ENCODE data around the gene CMIP. TPM values are rescaled to one million over a fixed set of nuclear protein-coding genes. Genes with fewer than 3 reads are reported as not detected.

The CMIP gene
- total RNA-seq, 4 donors from 2014 or later, result 15.5 to 65.9 (median 20.2) TPM

DNA sequence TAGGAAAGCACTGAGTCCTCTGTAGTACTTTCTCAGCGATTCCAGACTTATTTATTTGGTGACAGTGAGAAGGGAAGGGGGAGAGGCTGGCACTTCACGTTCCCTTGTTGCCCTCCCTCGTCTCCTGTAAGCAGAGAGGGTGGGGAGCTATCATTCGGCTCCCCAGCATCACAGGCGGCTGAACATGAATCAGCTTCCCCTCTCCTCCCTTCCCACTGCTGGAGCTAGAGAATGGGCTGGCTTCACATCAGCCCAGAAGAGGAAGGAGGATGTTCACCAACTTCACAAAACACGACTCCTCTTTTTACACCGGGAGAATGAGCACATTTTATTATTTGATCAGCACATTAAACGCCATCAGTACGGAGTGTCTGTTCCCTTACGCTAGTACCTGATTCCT is 6.7 kb upstream of the CMIP start:
- Histone ChIP-seq H3K27me3 (no peaks in the 10 kb centered on the region), H3K4me3 (replicated peaks in 1 of 3) (no peak overlapping the region), H3K36me3 (no peaks in the 10 kb centered on the region), H3K27ac (no peak overlapping the region), H3K4me1 (peaks cover 7 to 10% of the 10 kb centered on the region in 2 donors), H3K9me3 (no peaks in the 10 kb centered on the region)
- TF ChIP-seq POLR2A (IDR thresholded peaks at IDR 0.05), result no peak
- TF ChIP-seq, protein P1, sequence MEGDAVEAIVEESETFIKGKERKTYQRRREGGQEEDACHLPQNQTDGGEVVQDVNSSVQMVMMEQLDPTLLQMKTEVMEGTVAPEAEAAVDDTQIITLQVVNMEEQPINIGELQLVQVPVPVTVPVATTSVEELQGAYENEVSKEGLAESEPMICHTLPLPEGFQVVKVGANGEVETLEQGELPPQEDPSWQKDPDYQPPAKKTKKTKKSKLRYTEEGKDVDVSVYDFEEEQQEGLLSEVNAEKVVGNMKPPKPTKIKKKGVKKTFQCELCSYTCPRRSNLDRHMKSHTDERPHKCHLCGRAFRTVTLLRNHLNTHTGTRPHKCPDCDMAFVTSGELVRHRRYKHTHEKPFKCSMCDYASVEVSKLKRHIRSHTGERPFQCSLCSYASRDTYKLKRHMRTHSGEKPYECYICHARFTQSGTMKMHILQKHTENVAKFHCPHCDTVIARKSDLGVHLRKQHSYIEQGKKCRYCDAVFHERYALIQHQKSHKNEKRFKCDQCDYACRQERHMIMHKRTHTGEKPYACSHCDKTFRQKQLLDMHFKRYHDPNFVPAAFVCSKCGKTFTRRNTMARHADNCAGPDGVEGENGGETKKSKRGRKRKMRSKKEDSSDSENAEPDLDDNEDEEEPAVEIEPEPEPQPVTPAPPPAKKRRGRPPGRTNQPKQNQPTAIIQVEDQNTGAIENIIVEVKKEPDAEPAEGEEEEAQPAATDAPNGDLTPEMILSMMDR (IDR thresholded peaks at IDR 0.05), result no peak
- 59 to 63% methylated on average over 10 of the region's 10 CpGs for WGBS, 2 donors
- no peak for DNase-seq
- intact Hi-C loops (cut with DNase I), result no loop called here

DNA sequence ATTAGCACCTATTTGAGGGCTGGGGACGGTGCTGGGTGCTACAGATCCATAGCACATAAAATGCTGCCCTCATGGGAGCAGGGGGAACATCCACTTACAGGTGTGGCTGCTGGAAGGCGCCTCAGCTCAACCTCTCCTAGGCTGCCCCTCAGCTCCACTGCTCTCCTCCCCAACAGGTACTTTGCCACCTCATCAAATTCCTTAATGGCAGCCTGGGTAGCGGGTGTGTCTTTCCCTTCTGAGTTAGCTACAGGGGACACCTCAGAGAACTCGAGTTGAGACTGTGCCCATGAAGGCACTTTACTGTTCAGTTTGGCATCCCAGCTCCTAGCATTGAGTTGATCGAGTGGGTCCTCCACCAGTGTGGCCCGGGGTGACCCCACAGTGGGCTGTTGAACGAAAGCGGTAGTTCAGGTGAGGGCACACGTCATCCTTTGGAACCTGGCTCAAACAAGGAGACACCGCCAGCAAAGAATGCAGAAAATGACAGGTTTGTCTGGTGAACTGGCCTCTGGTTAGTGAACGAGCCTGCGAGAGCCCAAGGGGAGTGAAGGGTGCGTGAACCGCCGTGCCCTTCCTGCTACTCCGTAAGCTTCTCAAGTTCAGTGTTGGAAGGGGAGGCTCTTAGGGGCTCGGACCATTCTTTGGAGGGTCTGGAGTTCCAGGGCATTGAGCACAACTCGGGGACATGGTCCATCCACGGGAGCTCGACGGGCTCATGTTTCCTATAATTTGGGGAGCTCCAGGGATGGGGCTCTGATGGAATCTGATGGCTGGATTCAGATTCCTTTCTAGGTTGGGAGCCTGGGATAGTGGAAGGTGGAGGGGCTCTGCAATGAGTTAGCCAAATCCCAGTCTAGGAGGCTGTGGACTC is 3.5 kb upstream of the CMIP start:
- TF ChIP-seq, protein P1 (IDR thresholded peaks at IDR 0.05), result no peak
- peak in 1 of 2 donors; percentile 6 for TF ChIP-seq POLR2A (IDR thresholded peaks at IDR 0.05)
- Histone ChIP-seq H3K27me3 (no peaks in the 10 kb centered on the region), H3K27ac (peak overlapping the region; percentile 47 to 83 (median 61)), H3K9me3 (no peaks in the 10 kb centered on the region), H3K4me1 (peaks cover 12 to 14% of the 10 kb centered on the region in 2 donors), H3K36me3 (no peaks in the 10 kb centered on the region), H3K4me3 (replicated peaks in 1 of 3) (no peak overlapping the region)
- intact Hi-C loops (cut with DNase I), result no loop called here
- WGBS, 2 donors, result 51 to 64% methylated on average over 17 to 21 of the region's 21 CpGs
- peak; percentile 83 to 93 for DNase-seq

DNA sequence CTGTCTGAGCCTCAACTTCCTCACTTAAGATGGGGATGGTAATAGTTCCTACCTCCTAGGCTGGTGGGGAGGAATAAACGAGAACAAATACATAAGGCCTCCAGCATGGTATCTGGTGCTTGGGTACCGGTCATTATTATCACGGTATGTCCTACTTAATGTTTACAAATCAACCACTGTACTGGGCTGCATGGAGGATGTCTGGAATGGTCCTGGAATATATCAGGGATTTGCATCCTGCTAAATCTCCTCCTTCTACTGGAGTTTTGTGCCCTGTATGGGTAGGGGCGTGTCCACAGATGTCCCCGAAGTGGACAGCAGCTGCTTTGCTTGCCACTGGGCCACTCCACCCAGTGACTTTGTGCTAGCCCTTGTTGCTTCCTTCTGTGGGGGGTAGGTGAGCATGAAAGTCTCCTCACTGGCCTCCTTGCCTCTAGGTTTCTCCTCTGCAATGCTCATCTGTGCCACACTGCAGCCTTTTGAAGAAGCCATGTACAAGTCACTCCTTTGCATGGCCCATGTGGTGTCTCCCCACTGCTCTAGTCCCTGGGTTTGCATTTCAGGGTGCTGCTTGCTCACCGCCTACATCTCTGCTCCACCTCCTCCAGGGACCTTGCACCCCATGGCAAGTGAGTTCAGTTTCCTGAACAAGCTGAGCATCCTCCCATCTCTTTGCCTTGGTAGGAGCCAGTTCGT is 2.2 kb upstream of the CMIP start:
- Histone ChIP-seq H3K27ac (no peak overlapping the region), H3K4me1 (peaks cover 25% of the 10 kb centered on the region in 2 donors), H3K4me3 (replicated peaks in 1 of 3) (no peak overlapping the region), H3K36me3 (no peaks in the 10 kb centered on the region), H3K27me3 (no peaks in the 10 kb centered on the region), H3K9me3 (no peaks in the 10 kb centered on the region)
- DNase-seq, result no peak
- intact Hi-C loops (cut with DNase I), result no loop called here
- 80 to 90% methylated on average over 7 of the region's 7 CpGs for WGBS, 2 donors
- TF ChIP-seq, protein P1 (IDR thresholded peaks at IDR 0.05), result no peak
- TF ChIP-seq POLR2A (IDR thresholded peaks at IDR 0.05), result no peak

DNA sequence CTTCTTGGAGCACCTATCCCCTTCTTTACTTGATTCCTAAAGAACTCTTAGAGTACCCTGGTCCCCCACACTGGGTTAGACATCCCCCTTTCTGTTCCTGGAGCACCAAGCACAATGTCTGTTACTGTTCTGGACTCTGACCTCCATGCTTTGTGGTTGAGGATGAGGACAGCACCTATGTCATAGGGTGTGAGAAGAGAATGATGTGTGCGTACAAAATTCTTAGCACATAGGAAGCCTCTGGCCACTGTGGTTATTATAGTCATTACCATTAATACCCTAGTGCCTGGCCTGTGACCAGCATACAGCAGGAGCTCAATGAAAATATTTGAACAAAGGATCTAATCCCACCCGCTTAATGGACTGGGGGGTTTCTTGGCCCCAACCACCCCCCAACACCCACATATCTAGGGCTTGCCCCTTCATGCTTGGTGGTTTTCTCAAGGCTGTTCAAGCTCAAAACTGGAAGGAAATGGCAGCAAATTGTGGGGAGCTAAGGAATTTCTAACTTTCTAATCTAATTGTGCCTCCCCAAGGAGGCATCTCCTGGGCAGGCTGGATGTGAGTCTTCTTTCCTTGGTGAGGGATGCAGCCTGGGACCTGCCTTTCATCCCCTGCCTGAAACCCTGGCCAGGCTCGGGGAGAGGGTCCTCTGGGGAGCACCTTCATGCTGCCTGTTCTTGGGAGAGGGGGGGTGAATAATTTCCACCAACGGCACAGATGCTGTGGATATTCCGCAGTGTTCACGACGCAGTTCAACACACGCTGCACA is 1.5 kb upstream of the CMIP start:
- H3K4me3 ChIP-seq (replicated peaks in 1 of 3), result no peak overlapping the region
- no peak for DNase-seq

More for the DNA sequence above, 1.5 kb upstream of the CMIP start:
- no peaks in the 10 kb centered on the region for H3K36me3 ChIP-seq
- no peaks in the 10 kb centered on the region for H3K9me3 ChIP-seq
- 70 to 88% methylated on average over 8 of the region's 8 CpGs for WGBS, 2 donors
- H3K27me3 ChIP-seq, result no peaks in the 10 kb centered on the region
- H3K4me1 ChIP-seq, result peaks cover 32% of the 10 kb centered on the region in 2 donors
- intact Hi-C loops (cut with DNase I), result no loop called here
- peak overlapping the region in 2 of 3 donors; percentile 85 to 89 for H3K27ac ChIP-seq
- TF ChIP-seq POLR2A (IDR thresholded peaks at IDR 0.05), result no peak
- TF ChIP-seq, protein P1 (IDR thresholded peaks at IDR 0.05), result no peak

All from thyroid gland (tissue), 4 donors.